ENCODE measurements around the gene RCOR1.

- TF ChIP-seq CTCF (IDR thresholded peaks at IDR 0.05) (no peak), POLR2A (IDR thresholded peaks at IDR 0.05) (no peak)
Observed at GRCh38 chr14:102557434-102558226, 34.8 kb upstream of the RCOR1 start.

Measured in heart left ventricle (tissue), 13 donors.